GM11168 (cell line): ENCODE data around the gene SNAP23.

Experiments used
- in situ Hi-C: fragments of 300-500 bp; cut with MboI; formaldehyde crosslinking; loops from one replicate; pipeline ENCODE4 v1.12.0; 2022; ENCODE audit warnings: low sequenced_read_pairs; ENCODE audit not compliant: unreplicated experiment

Gene SNAP23

GRCh38 chr15:42495361-42496212, at the start of gene SNAP23:
Gene SNAP23, plus strand, starts transcription at chr15:42495634. Its CDS starts 16,213 bp downstream, at chr15:42511847.
- in situ Hi-C loops = no loop called here

DNA sequence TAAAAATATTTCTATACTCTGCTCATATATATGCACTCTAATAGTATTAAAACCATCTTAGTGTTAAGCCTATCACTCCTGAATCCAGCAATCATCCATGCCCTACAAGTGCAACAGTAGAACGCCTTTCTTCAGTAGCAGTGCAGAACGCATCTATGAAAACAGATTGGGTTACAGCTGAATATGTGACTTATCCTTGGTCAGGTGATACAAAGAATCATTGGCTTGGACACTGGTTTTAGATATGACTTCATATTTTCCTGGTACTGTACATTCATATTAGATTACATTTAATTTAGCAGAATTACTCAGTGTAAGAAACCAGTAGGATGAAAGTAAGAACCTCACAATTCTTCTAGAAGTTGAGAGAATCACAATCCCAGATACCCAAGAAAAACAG, 47.8 kb upstream of the SNAP23 start:
- in situ Hi-C loops = no loop called here

DNA sequence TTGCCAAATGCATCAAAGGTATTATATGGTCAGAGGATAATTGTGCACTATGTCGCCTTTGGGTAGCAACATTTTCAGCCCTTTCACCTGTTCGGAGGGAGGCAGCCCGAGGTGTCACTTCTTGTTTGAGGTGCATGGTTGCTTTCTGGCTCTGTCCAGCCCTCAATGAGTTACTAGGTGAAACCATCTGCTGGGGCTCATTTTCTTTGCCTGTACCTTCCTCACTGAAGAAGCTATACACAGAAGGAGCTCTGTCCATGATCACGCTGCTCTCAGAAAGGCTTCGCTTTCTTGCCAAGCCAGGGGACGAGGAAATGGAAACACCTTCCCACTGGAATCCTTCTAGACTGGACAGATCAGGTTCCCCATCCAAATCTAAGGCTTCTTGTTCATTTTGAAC, 47.2 kb upstream of the SNAP23 start:
- in situ Hi-C loops = no loop called here

DNA sequence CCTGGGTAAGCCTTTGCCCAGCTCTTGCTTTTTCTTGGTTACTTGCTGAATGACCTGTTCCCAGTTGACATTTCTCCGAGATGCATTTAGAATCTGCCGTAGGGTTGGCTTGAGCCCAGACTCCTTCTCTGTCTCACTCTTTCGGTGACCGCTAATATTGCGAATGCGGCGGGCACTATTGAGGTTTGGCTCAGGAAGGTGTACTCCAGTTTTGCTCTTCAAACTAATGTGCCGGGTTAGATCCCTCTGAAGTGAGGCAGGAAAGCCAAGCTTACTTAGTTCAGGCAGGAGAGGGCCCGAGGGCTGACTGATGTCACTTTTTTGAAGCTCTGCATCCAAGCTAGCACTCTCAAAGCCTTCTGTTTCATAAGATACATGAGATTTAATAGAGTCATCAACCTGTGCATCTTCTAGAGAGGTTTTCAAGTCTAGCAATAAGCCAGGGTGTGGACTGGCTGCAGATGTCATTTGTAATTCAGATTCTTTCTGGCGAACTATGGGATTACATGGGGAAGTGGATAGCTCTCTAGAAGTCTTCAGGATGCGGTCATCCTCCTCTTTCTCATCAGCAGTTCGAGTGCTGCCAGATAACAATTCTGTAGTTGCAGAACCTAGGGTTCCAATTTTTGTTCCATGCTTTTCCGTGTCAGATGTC, 45.5 kb upstream of the SNAP23 start:
- in situ Hi-C loops = no loop called here

DNA sequence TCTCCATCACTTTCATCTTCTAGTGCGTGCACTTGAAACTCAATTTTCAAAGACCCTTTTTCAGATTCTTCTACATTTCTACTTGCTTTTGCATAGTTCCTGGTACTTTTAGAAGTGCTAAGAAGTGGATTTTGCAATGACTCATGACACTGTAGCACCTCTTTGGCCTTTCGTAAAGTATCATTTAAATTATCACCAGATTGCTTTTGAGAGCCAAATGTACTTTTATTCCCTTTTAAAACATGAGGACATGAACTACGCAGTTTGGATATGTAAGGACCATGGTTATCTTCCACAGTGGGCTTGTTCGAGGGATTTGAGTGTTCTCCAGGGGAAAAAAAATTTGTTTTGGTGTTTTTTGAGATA, 45.0 kb upstream of the SNAP23 start:
- in situ Hi-C loops = no loop called here

- in situ Hi-C loops = no loop called here
Measured at GRCh38 chr15:42453826-42454225, 41.6 kb upstream of the SNAP23 start.

DNA sequence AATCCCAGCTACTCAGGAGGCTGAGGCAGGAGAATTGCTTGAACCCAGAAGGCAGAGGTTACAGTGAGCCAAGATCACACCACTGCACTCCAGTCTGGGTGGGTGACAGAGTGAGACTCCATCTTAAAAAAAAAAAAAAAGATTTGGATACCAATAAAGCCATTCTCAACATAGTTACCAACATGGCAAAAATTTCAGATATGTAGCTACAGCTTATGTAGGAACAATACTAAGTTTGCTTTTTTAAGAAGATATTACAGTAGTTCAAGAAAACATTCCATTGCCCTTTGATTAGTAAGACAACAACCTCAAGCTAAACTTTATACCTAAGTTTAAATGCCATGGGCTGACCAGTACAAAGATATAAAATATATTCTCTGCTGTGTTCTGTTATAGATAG, 38.9 kb upstream of the SNAP23 start:
- in situ Hi-C loops = no loop called here

GRCh38 chr15:42456971-42457370, 38.5 kb upstream of the SNAP23 start:
- in situ Hi-C loops = no loop called here

DNA sequence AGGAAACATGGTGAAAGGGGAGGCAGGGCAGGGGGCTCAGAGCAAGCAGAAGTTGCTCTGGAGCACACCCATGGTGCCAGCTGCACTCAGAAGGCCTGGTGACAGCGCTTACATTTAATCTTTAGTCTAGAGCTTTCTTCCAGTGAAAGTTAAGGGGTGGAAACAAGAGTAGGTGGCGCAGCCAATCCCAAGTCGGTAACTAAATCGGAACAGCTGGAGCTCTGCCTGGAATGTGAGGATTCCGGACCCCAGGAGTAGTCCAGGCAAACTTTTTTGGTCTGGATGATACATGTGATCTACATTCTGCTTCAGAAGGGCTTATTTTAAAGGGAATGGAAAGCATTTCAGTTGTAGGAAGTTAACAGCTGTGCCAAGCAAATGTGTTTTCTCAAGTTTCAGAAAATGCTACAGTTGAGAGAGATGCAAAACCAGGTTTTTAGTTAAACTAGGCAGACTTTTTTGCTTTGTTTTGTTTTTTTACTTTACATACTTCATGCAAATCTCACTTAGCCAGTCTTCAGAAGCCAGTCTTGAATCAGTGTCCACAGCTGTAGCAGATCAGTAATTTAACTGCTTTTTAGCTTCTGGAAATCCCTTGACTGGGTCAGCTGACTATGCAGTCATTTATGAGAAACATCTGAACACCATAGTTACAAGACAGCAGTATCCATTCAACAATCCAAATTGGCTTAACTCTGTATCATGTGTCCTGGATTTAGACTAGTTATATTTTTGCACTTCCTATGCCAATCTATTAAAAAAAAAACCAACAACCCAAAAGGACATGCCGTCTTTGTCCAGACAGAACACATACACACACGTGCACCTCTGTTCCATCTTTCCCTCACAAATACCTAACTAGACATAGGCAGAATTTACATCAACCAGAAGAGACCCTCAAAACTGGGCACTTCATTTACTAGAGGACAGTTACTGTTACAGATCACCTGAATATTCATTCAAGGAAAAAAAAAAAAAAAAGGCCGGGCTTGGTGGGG, 37.7 kb upstream of the SNAP23 start:
- in situ Hi-C loops = no loop called here

DNA sequence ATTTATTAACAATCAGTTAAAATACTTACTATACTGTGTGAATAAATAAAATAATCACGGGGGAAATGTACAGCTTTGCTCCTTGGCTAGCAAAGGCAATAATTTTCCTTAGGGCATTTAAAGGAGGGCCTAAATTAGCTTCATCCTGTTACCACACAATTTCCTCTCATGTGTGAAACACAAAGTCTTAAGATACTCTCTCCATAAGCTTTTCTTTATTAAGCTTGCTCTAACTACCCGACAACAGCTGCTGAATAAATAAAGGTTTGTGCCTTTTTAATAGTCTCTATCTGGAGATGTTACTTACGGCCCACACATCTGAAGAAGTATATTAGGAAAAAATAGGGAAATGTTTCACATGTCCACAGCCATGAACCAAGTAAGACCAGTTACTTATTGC, 34.2 kb upstream of the SNAP23 start:
- in situ Hi-C loops = no loop called here

- in situ Hi-C loops = no loop called here
Measured at GRCh38 chr15:42465520-42466259, 29.7 kb upstream of the SNAP23 start.

GRCh38 chr15:42471002-42471401, 24.4 kb upstream of the SNAP23 start:
- in situ Hi-C loops = no loop called here

DNA sequence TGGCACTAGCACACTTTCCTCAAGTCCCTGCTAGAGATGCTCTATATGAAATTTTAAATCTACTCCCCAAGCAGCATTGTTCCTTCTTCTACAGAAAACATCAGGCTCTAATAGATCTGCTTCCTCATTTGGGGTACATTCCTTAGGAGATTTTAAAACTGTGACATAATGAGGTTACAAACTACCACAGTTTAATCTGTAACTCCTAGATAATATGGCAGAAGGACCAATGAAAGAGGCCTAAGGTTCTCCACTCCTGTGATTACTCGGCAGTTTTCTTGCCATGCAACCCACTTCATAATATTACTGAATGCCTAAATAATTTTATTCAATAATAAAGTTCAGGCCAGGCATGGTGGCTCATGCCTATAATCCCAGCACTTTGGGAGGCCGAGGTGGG, 20.6 kb upstream of the SNAP23 start:
- in situ Hi-C loops = no loop called here

DNA sequence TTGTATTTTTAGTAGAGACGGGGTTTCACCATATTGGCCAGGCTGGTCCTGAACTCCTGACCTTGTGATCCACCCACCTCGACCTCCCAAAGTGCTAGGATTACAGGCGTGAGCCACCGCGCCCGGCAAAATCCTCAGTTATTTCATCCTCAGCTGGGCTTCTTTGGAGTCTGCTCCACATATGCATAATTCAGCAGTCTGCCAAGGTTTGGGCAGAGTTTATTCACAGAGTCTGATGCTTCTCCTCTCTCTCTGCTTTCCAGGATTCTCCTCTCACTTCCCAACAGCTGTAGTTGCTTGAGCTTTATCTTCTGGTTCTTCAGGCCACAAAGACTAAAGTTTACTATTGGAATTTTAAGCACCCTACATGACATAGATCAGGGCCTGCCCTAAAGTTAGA, 12.7 kb upstream of the SNAP23 start:
- in situ Hi-C loops = no loop called here

DNA sequence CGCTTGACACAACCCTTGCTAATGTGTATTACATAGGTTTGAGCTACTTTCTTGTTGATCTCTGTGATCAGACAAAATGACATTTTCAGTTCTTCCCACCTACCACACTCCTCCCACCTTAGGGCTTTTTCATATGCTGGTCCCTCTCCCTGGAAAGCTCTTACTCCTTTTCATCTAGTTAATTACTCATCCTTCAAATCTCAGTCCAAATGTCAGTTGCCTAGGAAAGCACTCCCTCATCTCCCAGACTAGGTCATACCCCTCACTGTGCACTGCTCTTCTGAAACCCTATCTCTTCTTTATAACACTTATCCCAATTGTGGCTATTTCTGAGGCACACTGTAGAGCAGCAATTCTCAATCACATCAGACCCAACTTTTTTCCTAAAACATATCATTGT, 11.8 kb upstream of the SNAP23 start:
- in situ Hi-C loops = no loop called here

- in situ Hi-C loops = no loop called here
Measured at GRCh38 chr15:42490291-42490670, 5.2 kb upstream of the SNAP23 start.

DNA sequence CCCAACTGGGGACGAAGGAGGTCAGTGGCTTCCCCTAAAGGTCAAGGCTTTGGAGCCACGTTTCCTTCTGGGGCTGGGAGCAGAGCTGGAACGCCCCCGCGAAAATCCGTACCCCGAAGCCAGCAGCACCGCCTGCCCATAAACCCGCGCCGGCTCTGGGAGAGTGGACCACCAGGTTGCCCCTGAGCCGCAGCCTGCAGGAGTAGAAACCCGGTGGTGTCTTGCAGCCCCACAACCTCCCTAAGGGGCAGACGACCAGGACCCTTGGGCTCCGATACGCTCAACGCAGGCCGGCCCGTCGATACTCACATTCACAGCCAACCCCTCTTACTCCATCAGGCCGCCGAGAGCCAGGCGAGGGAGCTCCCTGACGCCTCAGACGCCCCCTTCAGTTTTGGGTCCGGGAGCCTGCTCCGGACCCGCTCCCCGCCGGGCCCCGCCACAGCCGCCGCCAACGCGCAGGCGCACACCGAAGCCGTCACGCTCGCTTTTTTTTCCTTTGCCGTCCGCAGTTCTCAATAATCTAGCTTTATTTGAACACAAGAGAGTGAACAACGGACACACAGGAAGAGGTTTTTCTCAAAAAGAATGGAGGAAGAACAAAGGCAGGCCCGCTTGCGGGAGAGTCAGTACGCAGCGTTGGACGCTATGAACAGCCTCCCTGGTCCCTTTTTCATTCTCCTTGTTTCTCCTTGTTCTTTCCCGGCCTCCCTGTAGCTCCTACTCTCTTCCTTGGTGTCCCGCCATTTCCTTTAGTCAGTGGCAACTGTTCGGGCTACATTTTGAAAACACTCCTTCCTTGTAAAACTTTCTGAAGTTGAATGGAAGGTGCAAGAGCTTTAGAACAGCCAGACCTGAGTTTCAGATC, 4.5 kb upstream of the SNAP23 start, which contains the start of gene ZNF106:
TSS of gene ZNF106 (minus strand) at position 471 of the 868 bp plus-strand sequence. CDS start 18,852 bp downstream, outside the sequence.
- in situ Hi-C loops = no loop called here

DNA sequence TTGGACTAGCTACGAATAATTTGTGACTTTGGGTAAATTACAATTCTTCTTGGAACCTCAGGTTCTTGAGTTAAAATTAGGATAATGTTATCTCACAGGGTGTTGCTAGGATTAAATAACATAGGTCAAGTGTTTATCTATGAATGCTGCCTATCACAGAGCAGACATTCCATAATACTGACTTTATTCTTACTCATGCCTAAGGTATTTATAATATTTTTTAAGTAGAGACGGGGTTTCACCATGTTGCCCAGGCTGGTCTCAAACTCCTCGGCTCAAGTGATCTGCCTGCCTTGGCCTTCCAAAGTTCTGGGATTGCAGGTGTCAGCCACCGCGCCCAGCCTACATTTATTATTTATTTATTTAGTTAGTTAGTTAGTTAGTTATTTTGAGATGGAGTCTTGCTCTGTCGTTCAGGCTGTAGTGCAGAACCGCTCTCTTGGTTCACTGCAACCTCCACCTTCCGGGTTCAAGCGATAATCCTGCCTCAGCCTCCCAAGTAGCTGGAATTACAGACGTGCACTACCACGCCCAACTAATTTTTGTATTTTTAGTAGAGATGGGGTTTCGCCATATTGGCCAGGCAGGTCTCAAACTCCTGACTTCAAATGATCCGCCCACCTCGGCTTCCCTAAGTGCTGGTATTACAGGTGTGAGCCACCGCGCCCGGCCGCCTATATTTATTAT, 3.8 kb upstream of the SNAP23 start:
- in situ Hi-C loops = no loop called here
